ENCODE measurements around the gene PLOD1.

DNA sequence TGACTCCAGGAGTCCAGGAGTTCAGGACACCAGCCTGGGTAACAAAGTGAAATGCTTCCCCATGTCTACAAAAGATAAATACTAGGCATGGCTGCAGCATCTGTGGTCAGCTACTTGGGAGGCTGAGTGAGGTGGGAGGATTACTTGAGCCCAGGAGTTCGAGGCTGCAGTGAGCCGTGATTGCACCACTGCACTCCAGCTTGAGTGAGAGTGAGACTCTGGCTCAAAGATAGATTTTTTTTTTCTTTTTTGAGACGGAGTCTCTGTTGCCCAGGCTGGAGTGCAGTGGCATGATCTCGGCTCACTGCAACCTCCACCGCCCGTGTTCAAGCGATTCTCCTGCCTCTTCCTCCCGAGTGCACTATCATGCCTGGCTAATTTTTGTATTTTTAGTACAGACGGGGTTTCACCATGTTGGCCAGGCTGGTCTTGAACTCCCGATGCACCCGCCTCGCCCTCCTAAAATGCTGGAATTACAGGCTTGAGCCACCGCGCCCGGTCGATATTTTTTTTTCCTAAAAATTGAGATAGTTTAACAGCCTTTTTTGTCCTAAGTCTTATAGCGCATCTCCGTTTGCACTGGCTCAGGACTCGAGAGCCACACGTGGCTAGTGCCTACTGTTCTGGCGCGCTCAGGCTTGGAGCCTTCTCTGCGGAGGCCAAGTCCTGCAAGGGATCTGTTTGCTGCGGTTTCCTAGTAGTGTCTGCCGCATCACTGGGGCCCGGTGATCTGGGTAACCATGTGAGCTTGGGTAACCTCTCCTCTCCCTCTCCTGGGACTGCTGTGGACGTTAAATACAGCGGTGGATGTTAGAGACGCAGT lies 44.7 kb downstream of the PLOD1 start:
- no peak for TF ChIP-seq ZBTB21 (CRISPR knock-in tag; IDR thresholded peaks at IDR 0.05)
- TF ChIP-seq NFIC (IDR thresholded peaks at IDR 0.05; ENCODE audit: low read length): no peak
- TF ChIP-seq HMG20B (CRISPR knock-in tag; conservative IDR thresholded peaks at IDR 0.05): no peak
- no peak for TF ChIP-seq NR3C1 (CRISPR knock-in tag; IDR thresholded peaks at IDR 0.05)
- TF ChIP-seq SIN3B (IDR thresholded peaks at IDR 0.05; ENCODE audit: low read length): no peak
- TF ChIP-seq, protein P1, sequence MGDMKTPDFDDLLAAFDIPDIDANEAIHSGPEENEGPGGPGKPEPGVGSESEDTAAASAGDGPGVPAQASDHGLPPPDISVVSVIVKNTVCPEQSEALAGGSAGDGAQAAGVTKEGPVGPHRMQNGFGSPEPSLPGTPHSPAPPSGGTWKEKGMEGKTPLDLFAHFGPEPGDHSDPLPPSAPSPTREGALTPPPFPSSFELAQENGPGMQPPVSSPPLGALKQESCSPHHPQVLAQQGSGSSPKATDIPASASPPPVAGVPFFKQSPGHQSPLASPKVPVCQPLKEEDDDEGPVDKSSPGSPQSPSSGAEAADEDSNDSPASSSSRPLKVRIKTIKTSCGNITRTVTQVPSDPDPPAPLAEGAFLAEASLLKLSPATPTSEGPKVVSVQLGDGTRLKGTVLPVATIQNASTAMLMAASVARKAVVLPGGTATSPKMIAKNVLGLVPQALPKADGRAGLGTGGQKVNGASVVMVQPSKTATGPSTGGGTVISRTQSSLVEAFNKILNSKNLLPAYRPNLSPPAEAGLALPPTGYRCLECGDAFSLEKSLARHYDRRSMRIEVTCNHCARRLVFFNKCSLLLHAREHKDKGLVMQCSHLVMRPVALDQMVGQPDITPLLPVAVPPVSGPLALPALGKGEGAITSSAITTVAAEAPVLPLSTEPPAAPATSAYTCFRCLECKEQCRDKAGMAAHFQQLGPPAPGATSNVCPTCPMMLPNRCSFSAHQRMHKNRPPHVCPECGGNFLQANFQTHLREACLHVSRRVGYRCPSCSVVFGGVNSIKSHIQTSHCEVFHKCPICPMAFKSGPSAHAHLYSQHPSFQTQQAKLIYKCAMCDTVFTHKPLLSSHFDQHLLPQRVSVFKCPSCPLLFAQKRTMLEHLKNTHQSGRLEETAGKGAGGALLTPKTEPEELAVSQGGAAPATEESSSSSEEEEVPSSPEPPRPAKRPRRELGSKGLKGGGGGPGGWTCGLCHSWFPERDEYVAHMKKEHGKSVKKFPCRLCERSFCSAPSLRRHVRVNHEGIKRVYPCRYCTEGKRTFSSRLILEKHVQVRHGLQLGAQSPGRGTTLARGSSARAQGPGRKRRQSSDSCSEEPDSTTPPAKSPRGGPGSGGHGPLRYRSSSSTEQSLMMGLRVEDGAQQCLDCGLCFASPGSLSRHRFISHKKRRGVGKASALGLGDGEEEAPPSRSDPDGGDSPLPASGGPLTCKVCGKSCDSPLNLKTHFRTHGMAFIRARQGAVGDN (CRISPR knock-in tag; IDR thresholded peaks at IDR 0.05): no peak; the same call in 1 of the 2 replicates
- TF ChIP-seq, protein P2, sequence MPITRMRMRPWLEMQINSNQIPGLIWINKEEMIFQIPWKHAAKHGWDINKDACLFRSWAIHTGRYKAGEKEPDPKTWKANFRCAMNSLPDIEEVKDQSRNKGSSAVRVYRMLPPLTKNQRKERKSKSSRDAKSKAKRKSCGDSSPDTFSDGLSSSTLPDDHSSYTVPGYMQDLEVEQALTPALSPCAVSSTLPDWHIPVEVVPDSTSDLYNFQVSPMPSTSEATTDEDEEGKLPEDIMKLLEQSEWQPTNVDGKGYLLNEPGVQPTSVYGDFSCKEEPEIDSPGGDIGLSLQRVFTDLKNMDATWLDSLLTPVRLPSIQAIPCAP (CRISPR knock-in tag; IDR thresholded peaks at IDR 0.05; ENCODE audit: low read depth): no peak
